ENCODE results near the gene SYNE2. TPM values are rescaled to one million over a fixed set of nuclear protein-coding genes. Genes with fewer than 3 reads are reported as not detected.

The SYNE2 gene
- total RNA-seq, 2 experiments from 2014 or later: 18.4 to 21.8 TPM

DNA sequence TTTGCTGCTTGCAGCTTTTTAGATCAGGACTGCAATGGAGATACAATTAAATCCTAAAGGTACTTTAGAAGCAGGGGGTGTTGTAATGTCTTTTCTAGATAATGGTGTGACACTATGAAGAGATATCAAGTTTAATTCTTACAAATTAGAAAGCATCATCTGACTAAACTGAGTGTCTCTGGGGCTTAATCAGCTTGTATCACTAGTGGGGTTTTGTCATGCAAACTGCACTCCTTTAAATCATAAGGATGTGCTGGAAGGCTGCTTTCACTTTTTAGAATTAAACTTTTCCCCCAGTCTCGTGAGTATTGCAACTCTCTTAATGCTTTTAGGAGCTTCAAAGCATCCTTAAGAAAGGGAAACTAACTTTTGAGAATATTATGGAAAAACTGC is 222.8 kb downstream of the SYNE2 start:
- DNase-seq (no peak), ATAC-seq (no peak)
- H3K27ac Mint-ChIP-seq: no peak overlapping the region
- H3K9me3 Mint-ChIP-seq (ENCODE audit: low read depth): no peaks in the 10 kb centered on the region
- H3K4me1 Mint-ChIP-seq: no peaks in the 10 kb centered on the region
- POLR2A ChIA-PET: no interaction called here
- no peaks in the 10 kb centered on the region for H3K27me3 Mint-ChIP-seq
- no peak overlapping the region for H3K4me3 Mint-ChIP-seq
- intact Hi-C loops (cut with DNase I, micrococcal nuclease): no loop called here
- CTCF ChIA-PET: interaction anchor here (0.6 to 1.2 kb wide), 4 partner anchors 11 to 310 kb away, joined by 3 read pairs; no protein-coding TSS in a partner anchor
- peaks cover 22% of the 10 kb centered on the region for H3K36me3 Mint-ChIP-seq (ENCODE audit: low read depth)

DNA sequence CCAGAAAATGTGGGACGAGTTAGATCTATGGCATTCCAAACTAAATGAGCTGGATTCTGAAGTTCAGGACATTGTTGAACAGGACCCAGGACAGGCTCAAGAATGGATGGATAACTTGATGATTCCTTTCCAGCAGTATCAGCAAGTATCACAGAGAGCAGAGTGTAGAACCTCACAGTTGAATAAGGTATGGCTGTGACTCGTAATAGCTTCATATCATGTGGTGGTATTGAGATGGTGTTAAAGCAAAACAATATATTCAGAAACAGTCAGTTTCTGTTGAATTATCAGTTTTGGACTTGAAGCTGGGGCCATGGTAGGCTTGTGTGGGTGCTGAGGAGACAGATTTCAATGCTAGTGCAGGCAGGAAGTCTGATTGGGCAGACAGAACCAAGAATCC is 227.6 kb downstream of the SYNE2 start:
- DNase-seq (no peak), ATAC-seq (no peak)
- no peaks in the 10 kb centered on the region for H3K27me3 Mint-ChIP-seq
- POLR2A ChIA-PET: no interaction called here
- H3K4me3 Mint-ChIP-seq: no peak overlapping the region
- H3K27ac Mint-ChIP-seq: peak overlapping the region; percentile 17
- no peaks in the 10 kb centered on the region for H3K9me3 Mint-ChIP-seq (ENCODE audit: low read depth)
- intact Hi-C loops (cut with DNase I, micrococcal nuclease): no loop called here
- peaks cover 15% of the 10 kb centered on the region for H3K36me3 Mint-ChIP-seq (ENCODE audit: low read depth)
- CTCF ChIA-PET: no interaction called here
- no peaks in the 10 kb centered on the region for H3K4me1 Mint-ChIP-seq

DNA sequence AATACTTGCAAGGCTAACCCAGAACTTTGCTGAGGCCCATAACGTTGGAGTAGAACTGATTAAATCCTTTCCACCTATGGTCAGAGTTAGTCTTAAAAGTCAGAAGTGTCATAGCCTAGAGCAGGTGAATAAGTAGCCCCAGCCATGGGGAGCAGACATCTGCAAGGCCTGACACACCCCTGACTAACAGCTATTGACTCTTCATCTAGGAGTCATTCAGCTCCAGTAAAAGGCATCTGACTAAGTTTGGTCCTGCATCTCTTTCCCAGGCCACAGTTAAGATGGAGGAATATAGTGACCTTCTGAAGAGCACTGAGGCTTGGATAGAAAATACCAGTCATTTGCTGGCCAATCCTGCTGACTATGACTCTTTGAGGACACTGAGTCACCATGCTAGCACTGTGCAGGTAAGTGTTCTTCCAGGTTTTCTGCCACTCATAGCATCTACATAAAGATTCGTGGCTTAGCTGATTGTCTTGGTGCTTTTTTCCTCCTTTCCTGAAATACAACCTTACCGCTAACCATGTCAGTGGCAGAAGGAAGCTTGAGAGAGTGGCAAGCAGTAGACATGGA is 228.5 kb downstream of the SYNE2 start:
- no peak for DNase-seq
- Mint-ChIP-seq H3K4me3 (no peak overlapping the region), H3K27me3 (no peaks in the 10 kb centered on the region), H3K36me3 (ENCODE audit: low read depth) (peaks cover 15% of the 10 kb centered on the region), H3K9me3 (ENCODE audit: low read depth) (no peaks in the 10 kb centered on the region), H3K4me1 (no peaks in the 10 kb centered on the region), H3K27ac (no peak overlapping the region)
- CTCF ChIA-PET: no interaction called here
- intact Hi-C loops (cut with DNase I, micrococcal nuclease): no loop called here
- peak; percentile 63 for ATAC-seq
- POLR2A ChIA-PET: no interaction called here

DNA sequence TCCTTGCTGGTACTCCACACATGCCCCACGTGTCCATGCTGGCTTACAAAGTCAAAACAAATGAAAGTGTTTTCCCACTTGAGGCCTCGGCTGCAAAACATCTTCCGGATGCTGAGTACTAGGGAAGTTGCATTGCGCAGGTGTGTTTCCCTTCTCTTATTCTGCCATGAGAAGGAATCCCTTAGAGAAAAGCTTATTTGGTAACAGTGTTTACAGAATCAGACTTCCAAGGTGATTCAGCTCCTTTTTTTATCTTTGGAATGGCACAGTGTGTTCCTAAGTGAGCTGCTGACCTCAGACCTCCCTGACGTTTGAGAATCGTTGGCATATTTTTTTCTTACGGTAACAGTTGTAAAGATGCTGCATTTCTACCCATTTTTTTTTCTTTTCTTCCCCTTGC is 230.0 kb downstream of the SYNE2 start:
- ATAC-seq (no peak), DNase-seq (no peak)
- Mint-ChIP-seq H3K4me3 (no peak overlapping the region), H3K9me3 (ENCODE audit: low read depth) (no peaks in the 10 kb centered on the region), H3K4me1 (no peaks in the 10 kb centered on the region), H3K27ac (no peak overlapping the region), H3K36me3 (ENCODE audit: low read depth) (peaks cover 15% of the 10 kb centered on the region), H3K27me3 (no peaks in the 10 kb centered on the region)
- CTCF ChIA-PET: interaction anchor here (0.6 kb wide), 1 partner anchor 175 kb away, joined by 3 read pairs; no protein-coding TSS in a partner anchor
- POLR2A ChIA-PET: interaction anchor here (0.6 kb wide), 1 partner anchor 92 kb away, joined by 3 read pairs; no protein-coding TSS in a partner anchor
- intact Hi-C loops (cut with DNase I, micrococcal nuclease): no loop called here

DNA sequence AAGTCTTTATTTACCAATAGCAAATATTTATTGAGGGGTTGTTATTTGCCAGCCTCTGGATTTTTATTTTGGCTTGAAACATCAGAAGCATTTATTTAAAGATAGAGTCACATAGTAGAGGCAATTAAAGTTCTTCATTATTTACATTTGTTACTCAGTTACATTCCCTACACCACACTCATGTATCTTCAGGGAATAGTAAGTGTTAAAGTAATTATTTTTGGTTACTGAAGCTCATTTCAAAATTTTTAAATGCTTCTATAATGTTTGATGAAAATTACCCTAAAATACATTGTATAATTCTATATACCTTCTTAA is 235.8 kb downstream of the SYNE2 start:
- intact Hi-C loops (cut with DNase I, micrococcal nuclease): no loop called here
- DNase-seq (no peak), ATAC-seq (no peak)
- no peaks in the 10 kb centered on the region for H3K9me3 Mint-ChIP-seq (ENCODE audit: low read depth)
- no peaks in the 10 kb centered on the region for H3K27me3 Mint-ChIP-seq
- no peak overlapping the region for H3K27ac Mint-ChIP-seq
- peaks cover 8% of the 10 kb centered on the region for H3K36me3 Mint-ChIP-seq (ENCODE audit: low read depth)
- CTCF ChIA-PET: interaction anchor here (0.6 kb wide), 1 partner anchor 114 kb away, joined by 4 read pairs; no protein-coding TSS in a partner anchor
- POLR2A ChIA-PET: no interaction called here
- H3K4me1 Mint-ChIP-seq: no peaks in the 10 kb centered on the region
- H3K4me3 Mint-ChIP-seq: no peak overlapping the region

DNA sequence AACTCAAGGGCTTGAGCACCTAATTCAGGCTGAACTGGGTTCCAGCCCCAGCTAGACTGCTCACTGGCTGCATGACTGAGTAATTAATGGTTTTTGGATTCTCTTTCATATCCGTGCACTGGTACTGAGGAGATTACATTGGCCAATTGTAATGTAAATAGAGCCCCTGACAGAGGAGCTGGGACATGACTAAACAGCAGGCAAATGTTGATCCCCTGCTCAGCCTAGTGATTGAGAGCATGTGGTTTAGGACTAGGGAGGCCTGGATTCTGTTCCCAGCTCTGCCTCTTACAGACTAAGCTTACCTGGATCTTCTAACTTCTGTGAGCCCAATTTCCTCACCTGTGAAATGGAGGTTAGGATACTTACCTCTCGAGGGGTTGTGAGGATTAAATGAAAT is 237.1 kb downstream of the SYNE2 start:
- DNase-seq (no peak), ATAC-seq (no peak)
- H3K27ac Mint-ChIP-seq: no peak overlapping the region
- no peaks in the 10 kb centered on the region for H3K9me3 Mint-ChIP-seq (ENCODE audit: low read depth)
- H3K36me3 Mint-ChIP-seq (ENCODE audit: low read depth): peaks cover 8% of the 10 kb centered on the region
- no peaks in the 10 kb centered on the region for H3K27me3 Mint-ChIP-seq
- ChIA-PET POLR2A (no interaction called here), CTCF (interaction anchor here (1.0 kb wide), 1 partner anchor 28 kb away, joined by 3 read pairs; no protein-coding TSS in a partner anchor)
- H3K4me1 Mint-ChIP-seq: no peaks in the 10 kb centered on the region
- H3K4me3 Mint-ChIP-seq: no peak overlapping the region
- intact Hi-C loops (cut with DNase I, micrococcal nuclease): no loop called here

DNA sequence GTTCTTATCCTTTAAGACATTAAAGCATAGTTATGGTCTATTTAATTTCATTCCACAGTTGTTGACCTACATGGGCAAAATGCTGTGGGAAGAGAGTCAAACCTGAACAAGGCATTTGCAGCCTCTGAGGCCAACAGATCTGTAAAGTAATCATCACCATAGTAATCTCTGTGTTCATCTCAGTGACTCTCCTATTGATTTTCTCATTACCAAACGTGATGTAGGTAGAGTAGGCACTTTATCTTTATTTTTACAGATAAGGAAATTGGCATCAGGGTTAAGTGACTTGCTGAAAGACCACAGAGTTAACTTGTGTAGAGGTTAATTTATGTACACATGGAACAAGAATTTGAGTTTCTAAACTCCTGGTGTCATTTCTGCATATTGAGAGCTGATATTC is 238.4 kb downstream of the SYNE2 start:
- Mint-ChIP-seq H3K9me3 (ENCODE audit: low read depth) (no peaks in the 10 kb centered on the region), H3K27me3 (no peaks in the 10 kb centered on the region), H3K27ac (no peak overlapping the region), H3K4me3 (no peak overlapping the region), H3K4me1 (peaks cover 5% of the 10 kb centered on the region), H3K36me3 (ENCODE audit: low read depth) (peaks cover 10% of the 10 kb centered on the region)
- DNase-seq (no peak), ATAC-seq (no peak)
- intact Hi-C loops (cut with DNase I, micrococcal nuclease): no loop called here
- POLR2A ChIA-PET: no interaction called here
- CTCF ChIA-PET: interaction anchor here (1.0 to 1.2 kb wide), 2 partner anchors 30 to 80 kb away, joined by 3 read pairs; no protein-coding TSS in a partner anchor

DNA sequence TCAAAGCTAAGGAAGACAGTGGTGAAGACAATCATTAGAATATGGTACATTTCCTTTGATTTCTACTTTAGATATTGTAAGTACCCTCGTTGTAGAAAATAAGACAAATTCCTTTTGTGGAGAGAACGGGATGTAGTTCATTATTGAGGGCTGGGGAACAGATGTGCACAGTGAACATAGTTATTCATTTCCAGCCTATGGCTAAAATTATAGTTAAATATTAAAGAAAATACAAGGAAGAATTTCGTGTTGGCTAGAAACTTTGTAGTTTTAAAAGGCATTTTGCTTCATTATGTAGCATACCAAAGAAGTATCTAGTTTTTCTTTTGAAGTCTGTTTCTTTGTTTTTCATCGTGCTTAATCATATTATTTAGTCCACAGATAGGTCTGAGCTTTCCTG is 239.5 kb downstream of the SYNE2 start:
- H3K4me1 Mint-ChIP-seq: peaks cover 5% of the 10 kb centered on the region
- H3K36me3 Mint-ChIP-seq (ENCODE audit: low read depth): peaks cover 14% of the 10 kb centered on the region
- no peaks in the 10 kb centered on the region for H3K9me3 Mint-ChIP-seq (ENCODE audit: low read depth)
- DNase-seq (no peak), ATAC-seq (no peak)
- intact Hi-C loops (cut with DNase I, micrococcal nuclease): no loop called here
- ChIA-PET CTCF (no interaction called here), POLR2A (no interaction called here)
- no peak overlapping the region for H3K27ac Mint-ChIP-seq
- H3K4me3 Mint-ChIP-seq: no peak overlapping the region
- H3K27me3 Mint-ChIP-seq: no peaks in the 10 kb centered on the region

DNA sequence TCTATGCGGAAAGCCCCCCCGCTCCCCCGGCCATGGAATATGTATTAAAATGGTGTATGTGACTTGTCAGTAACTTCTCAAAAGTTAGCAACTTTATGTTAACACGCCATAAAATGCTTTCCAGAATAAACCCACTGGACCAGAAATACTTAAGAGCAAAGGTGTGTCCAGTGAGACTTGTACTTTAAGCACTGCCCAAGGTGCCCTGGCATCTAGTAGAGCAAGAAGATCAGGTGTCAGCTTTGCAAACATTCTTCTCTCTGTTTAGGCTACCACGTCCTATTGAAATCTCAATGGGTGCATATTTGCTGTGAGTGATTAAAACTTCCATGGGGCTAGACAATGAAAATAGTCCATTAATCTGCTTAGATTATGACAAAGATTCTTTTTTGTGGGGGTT is 240.1 kb downstream of the SYNE2 start:
- ChIA-PET POLR2A (no interaction called here), CTCF (interaction anchor here (1.6 kb wide), 1 partner anchor 21 kb away, joined by 3 read pairs; no protein-coding TSS in a partner anchor)
- H3K36me3 Mint-ChIP-seq (ENCODE audit: low read depth): peaks cover 14% of the 10 kb centered on the region
- ATAC-seq (no peak), DNase-seq (no peak)
- H3K27ac Mint-ChIP-seq: no peak overlapping the region
- no peaks in the 10 kb centered on the region for H3K27me3 Mint-ChIP-seq
- peaks cover 5% of the 10 kb centered on the region for H3K4me1 Mint-ChIP-seq
- H3K9me3 Mint-ChIP-seq (ENCODE audit: low read depth): no peaks in the 10 kb centered on the region
- H3K4me3 Mint-ChIP-seq: no peak overlapping the region
- intact Hi-C loops (cut with DNase I, micrococcal nuclease): no loop called here

DNA sequence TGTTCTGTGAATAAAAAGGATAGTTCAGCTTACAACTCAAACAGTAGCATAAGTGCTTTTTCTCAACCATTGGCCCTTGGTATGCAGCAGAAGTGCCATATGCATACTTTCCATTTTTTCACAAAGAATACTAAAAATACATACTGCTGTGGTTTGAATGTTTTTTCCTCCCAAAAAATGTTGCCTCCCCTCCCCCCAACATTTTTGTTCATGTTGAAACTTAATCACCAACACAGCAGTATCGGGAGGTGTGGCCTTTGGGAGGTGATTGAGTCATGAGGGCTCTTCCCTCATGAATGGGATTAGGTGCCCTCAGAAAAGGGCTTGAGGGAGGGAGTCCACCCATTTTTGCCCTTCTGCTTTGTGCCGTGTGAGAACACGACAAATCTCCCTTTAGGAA is 242.8 kb downstream of the SYNE2 start:
- ChIA-PET POLR2A (no interaction called here), CTCF (no interaction called here)
- H3K27me3 Mint-ChIP-seq: no peaks in the 10 kb centered on the region
- peaks cover 23% of the 10 kb centered on the region for H3K36me3 Mint-ChIP-seq (ENCODE audit: low read depth)
- DNase-seq (peak; percentile 36), ATAC-seq (no peak)
- peaks cover 5% of the 10 kb centered on the region for H3K4me1 Mint-ChIP-seq
- intact Hi-C loops (cut with DNase I, micrococcal nuclease): no loop called here
- no peak overlapping the region for H3K27ac Mint-ChIP-seq
- no peak overlapping the region for H3K4me3 Mint-ChIP-seq
- H3K9me3 Mint-ChIP-seq (ENCODE audit: low read depth): no peaks in the 10 kb centered on the region

DNA sequence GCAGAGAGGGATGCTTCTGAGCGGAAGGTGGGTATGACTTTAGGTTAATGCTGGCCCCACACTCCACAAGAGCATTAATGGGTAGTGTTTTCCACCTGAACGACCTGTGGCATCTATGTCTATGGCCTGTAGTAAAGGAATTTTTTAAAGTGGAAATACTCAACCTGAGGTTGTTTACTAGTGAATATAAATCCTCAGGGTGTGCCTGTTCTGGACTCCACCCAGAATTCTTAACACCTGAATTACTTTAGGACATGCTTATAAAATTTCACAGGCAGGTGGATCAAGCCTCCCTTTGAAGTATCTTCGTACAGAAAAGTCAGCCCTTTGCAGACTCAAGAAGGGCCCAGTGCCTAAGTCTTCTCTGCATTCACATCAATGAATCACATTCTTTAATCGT is 245.3 kb downstream of the SYNE2 start:
- no peaks in the 10 kb centered on the region for H3K9me3 Mint-ChIP-seq (ENCODE audit: low read depth)
- ATAC-seq: no peak
- peaks cover 27% of the 10 kb centered on the region for H3K36me3 Mint-ChIP-seq (ENCODE audit: low read depth)
- no peak for DNase-seq
- no peaks in the 10 kb centered on the region for H3K27me3 Mint-ChIP-seq
- no peak overlapping the region for H3K4me3 Mint-ChIP-seq
- H3K4me1 Mint-ChIP-seq: peaks cover 5% of the 10 kb centered on the region
- POLR2A ChIA-PET: no interaction called here
- CTCF ChIA-PET: interaction anchor here (0.6 kb wide), 1 partner anchor 70 kb away, joined by 3 read pairs; no protein-coding TSS in a partner anchor
- no peak overlapping the region for H3K27ac Mint-ChIP-seq
- intact Hi-C loops (cut with DNase I, micrococcal nuclease): no loop called here

DNA sequence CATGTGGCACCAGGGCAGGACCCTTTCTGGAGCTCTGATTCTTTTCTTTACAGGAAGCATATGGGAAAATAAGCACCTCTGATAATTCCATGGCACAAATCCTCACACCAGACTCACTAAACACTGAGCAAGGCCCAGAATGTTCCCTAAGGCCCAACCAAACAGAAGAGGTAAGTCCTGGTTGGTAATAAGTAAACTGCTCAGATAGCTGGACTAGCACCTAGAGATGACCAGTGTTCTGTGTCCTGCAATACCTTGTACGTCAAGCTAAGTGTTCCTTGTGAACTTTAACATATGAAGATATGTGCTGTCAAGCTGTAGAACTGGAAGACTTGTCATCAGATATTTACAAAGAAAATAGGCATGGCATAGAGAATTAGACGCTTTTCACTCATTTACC is 254.6 kb downstream of the SYNE2 start:
- Mint-ChIP-seq H3K9me3 (ENCODE audit: low read depth) (no peaks in the 10 kb centered on the region), H3K36me3 (ENCODE audit: low read depth) (peaks cover 13% of the 10 kb centered on the region), H3K27me3 (no peaks in the 10 kb centered on the region), H3K27ac (no peak overlapping the region), H3K4me3 (no peak overlapping the region), H3K4me1 (no peaks in the 10 kb centered on the region)
- POLR2A ChIA-PET: interaction anchor here (0.6 kb wide), 1 partner anchor 33 kb away, joined by 5 read pairs; no protein-coding TSS in a partner anchor
- DNase-seq (no peak), ATAC-seq (no peak)
- CTCF ChIA-PET: interaction anchor here (0.8 kb wide), 1 partner anchor 308 kb away, joined by 3 read pairs; no protein-coding TSS in a partner anchor
- intact Hi-C loops (cut with DNase I, micrococcal nuclease): no loop called here

Measured in activated CD4-positive, alpha-beta T cell treated with anti-CD3 and anti-CD28 coated beads for 36 hours (primary cell).